PC-3 (cell line): ENCODE results near the gene MSI2.

ENCODE experiments used
- EZH2phosphoT487 ChIP-seq: fragments of 300-600 bp; sonication (generic); IDR thresholded peaks from 2 replicates; pipeline ENCODE4 v1.6.1; 2018; ENCODE audit warnings: mild to moderate bottlenecking, antibody characterized with exemption, low read length, borderline replicate concordance
- TF ChIP-seq, protein P1 (sequence below): fragments of 300-600 bp; sonication (generic); conservative IDR thresholded peaks from 2 replicates; pipeline ENCODE4 v1.5.1; 2017; ENCODE audit warnings: antibody characterized with exemption, low read depth, mild to moderate bottlenecking, low read length

DNA sequence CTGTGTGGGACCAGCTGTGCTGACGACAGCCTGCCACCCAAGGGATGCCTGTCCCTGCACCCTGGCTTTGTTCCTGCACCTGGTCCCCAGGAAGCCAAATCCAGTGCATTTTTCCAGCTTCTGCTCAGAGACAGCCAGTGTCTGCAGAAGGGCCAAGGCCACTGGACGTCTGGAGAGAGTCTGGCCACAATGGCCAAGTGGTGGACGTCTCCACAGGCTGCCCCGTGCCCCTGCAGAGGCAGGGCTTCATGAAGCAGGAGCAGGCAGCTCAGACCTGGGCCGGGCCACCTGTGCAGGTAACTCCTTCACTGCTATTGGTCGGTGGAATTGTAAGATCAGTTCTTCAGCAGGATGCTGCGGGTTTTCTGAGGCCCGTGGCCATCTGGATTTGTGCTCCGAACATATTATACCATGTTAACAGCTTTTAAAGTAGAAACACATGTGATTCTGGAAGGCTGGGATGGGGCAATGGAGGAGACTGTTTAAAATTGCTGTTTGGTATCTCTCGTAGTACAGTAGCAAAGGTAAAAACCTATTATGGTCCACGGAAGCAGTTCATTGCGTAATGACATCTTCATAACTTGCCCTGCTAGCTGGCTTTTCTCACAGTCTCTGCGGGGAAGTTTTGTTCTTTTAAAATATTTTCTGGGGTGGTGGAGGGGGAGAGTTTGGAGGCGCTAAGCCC, 303.5 kb downstream of the MSI2 start:
- TF ChIP-seq, protein P1, sequence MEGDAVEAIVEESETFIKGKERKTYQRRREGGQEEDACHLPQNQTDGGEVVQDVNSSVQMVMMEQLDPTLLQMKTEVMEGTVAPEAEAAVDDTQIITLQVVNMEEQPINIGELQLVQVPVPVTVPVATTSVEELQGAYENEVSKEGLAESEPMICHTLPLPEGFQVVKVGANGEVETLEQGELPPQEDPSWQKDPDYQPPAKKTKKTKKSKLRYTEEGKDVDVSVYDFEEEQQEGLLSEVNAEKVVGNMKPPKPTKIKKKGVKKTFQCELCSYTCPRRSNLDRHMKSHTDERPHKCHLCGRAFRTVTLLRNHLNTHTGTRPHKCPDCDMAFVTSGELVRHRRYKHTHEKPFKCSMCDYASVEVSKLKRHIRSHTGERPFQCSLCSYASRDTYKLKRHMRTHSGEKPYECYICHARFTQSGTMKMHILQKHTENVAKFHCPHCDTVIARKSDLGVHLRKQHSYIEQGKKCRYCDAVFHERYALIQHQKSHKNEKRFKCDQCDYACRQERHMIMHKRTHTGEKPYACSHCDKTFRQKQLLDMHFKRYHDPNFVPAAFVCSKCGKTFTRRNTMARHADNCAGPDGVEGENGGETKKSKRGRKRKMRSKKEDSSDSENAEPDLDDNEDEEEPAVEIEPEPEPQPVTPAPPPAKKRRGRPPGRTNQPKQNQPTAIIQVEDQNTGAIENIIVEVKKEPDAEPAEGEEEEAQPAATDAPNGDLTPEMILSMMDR = no peak
- no peak for TF ChIP-seq EZH2phosphoT487
